ENCODE data around the gene PTBP3. TPM values are rescaled to one million over a fixed set of nuclear protein-coding genes. Genes with fewer than 3 reads are reported as not detected.

The PTBP3 gene
- polyA plus RNA-seq, 1 of the 3 experiments (the other 2 are of a cell fraction) = 6.1 TPM

DNA sequence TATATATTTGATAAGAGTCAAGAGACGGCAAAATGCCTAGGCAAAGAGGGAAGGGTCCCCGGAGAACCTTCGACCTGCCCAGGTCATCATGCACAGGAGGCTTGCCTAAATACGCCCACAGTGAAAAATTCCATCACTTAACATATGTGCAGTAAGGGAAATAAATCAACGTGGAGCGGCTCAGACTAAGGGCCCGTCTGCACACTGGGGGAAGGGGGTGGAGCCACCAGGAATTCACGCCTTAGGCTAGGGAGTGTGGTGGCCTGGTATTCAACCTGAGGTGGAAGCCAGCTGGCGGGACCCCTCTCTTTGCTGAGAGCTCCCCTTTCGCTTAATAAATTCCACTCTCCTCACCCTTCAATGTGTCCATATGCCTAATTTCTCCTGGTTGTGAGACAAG is 8.3 kb downstream of the PTBP3 start:
- H3K36me3 ChIP-seq (replicated peaks in 1 of 2; ENCODE audit: control insufficient read depth in 1 of 2, insufficient read depth in 2 of 2, low read length in 1 of 2) = peaks cover 0 to 12% of the 10 kb centered on the region in 2 experiments
- POLR2A ChIA-PET = no interaction called here
- H3K4me2 ChIP-seq = no peak overlapping the region
- no peak overlapping the region for H3K4me3 ChIP-seq (ENCODE audit: low read depth in 2 of 2, low read length in 1 of 2)
- H3K79me2 ChIP-seq (ENCODE audit: insufficient read depth) = peaks cover 99% of the 10 kb centered on the region
- H2AFZ ChIP-seq (ENCODE audit: low read depth) = no peak overlapping the region
- no peak overlapping the region for H3K27ac ChIP-seq (ENCODE audit: low read depth in 2 of 2, low read length in 1 of 2)
- no peak for TF ChIP-seq RAD21 (IDR thresholded peaks at IDR 0.05; ENCODE audit: low read length)
- no peak for TF ChIP-seq TCF12 (IDR thresholded peaks at IDR 0.05)
- no peak for TF ChIP-seq FOXJ3 (CRISPR knock-in tag; IDR thresholded peaks at IDR 0.05)
- TF ChIP-seq, protein P1, sequence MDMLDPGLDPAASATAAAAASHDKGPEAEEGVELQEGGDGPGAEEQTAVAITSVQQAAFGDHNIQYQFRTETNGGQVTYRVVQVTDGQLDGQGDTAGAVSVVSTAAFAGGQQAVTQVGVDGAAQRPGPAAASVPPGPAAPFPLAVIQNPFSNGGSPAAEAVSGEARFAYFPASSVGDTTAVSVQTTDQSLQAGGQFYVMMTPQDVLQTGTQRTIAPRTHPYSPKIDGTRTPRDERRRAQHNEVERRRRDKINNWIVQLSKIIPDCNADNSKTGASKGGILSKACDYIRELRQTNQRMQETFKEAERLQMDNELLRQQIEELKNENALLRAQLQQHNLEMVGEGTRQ (IDR thresholded peaks at IDR 0.05; ENCODE audit: borderline replicate concordance, low read depth, low read length) = no peak
- TF ChIP-seq IRF3 (IDR thresholded peaks at IDR 0.05; ENCODE audit: low read depth, low read length) = no peak
- no peak for TF ChIP-seq RFX5 (IDR thresholded peaks at IDR 0.05; ENCODE audit: low read length)
- TF ChIP-seq MEF2A (IDR thresholded peaks at IDR 0.05; ENCODE audit: borderline replicate concordance, low read depth) = no peak
- TF ChIP-seq GATA2 (CRISPR knock-in tag; IDR thresholded peaks at IDR 0.05) = no peak
- no peak for TF ChIP-seq RXRA (IDR thresholded peaks at IDR 0.05; ENCODE audit: borderline replicate concordance, low read depth)
- TF ChIP-seq NFIC (IDR thresholded peaks at IDR 0.05; ENCODE audit: borderline replicate concordance) = no peak
- no peak for TF ChIP-seq EZH2phosphoT487 (IDR thresholded peaks at IDR 0.05; ENCODE audit: borderline replicate concordance, low read depth)
- no peak for TF ChIP-seq EP300 (IDR thresholded peaks at IDR 0.05; ENCODE audit: borderline replicate concordance in 1 of 2, low read depth in 1 of 2, low read length in 1 of 2)
- TF ChIP-seq ZBTB33 (IDR thresholded peaks at IDR 0.05; ENCODE audit: borderline replicate concordance, low read depth) = no peak
- no peak for TF ChIP-seq SMC3 (IDR thresholded peaks at IDR 0.05; ENCODE audit: low read depth, low read length)
- no peak for TF ChIP-seq CHD2 (IDR thresholded peaks at IDR 0.05; ENCODE audit: low read length, partially characterized antibody)
- TF ChIP-seq, protein P2, sequence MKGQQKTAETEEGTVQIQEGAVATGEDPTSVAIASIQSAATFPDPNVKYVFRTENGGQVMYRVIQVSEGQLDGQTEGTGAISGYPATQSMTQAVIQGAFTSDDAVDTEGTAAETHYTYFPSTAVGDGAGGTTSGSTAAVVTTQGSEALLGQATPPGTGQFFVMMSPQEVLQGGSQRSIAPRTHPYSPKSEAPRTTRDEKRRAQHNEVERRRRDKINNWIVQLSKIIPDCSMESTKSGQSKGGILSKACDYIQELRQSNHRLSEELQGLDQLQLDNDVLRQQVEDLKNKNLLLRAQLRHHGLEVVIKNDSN (IDR thresholded peaks at IDR 0.05; ENCODE audit: borderline replicate concordance, low read depth) = no peak
- TF ChIP-seq PBX3 (IDR thresholded peaks at IDR 0.05) = no peak
- no peak for TF ChIP-seq MXI1 (IDR thresholded peaks at IDR 0.05; ENCODE audit: low read depth, low read length)
- no peak for TF ChIP-seq POLR2AphosphoS5 (IDR thresholded peaks at IDR 0.05; ENCODE audit: low read depth, low read length)
- TF ChIP-seq CTCF (IDR thresholded peaks at IDR 0.05) = no peak
- H3F3A ChIP-seq (replicated peaks; ENCODE audit: insufficient read depth) = peaks cover 9% of the 10 kb centered on the region
- peaks cover 78% of the 10 kb centered on the region for H4K20me1 ChIP-seq (ENCODE audit: insufficient read depth)
- H3K9me3 ChIP-seq = no peaks in the 10 kb centered on the region
- no peak for DNase-seq
- CTCF ChIA-PET = interaction anchor here (1.2 kb wide), 1 partner anchor 565 kb away, joined by 3 read pairs; no protein-coding TSS in a partner anchor
- H3K9ac ChIP-seq = no peak overlapping the region
- H3K9me2 ChIP-seq = no peaks in the 10 kb centered on the region
- peaks cover 0 to 8% of the 10 kb centered on the region in 2 experiments; a peak in 2 of 4 replicates for H3K4me1 ChIP-seq (ENCODE audit: control insufficient read depth in 1 of 2, insufficient read depth in 2 of 2, low read depth in 1 of 2, low read length in 1 of 2)
- H3K27me3 ChIP-seq (ENCODE audit: insufficient read depth) = no peaks in the 10 kb centered on the region
- 89% methylated on average over 10 of the region's 10 CpGs for WGBS (ENCODE audit: low lambda C conversion rate)
